Fibroblast of pulmonary artery (primary cell): Measurements from ENCODE around the gene PLA2G4E.

Source experiments
- DNase-seq: peaks from one replicate; pipeline ENCODE4 v3.0.0-alpha.2; 2010; ENCODE audit warnings: low read depth
- H3K4me3 ChIP-seq: replicated peaks from 2 replicates; pipeline ENCODE4 v1.5.1; 2011; ENCODE audit warnings: low read depth, mild to moderate bottlenecking, control low read depth, low read length, moderate library complexity
- TF ChIP-seq, protein P1 (sequence below): IDR thresholded peaks from 2 replicates; pipeline ENCODE4 v1.5.1; 2011; ENCODE audit warnings: mild to moderate bottlenecking, control low read depth, low read length, inconsistent platforms; ENCODE audit errors: missing control alignments

Gene PLA2G4E

DNA sequence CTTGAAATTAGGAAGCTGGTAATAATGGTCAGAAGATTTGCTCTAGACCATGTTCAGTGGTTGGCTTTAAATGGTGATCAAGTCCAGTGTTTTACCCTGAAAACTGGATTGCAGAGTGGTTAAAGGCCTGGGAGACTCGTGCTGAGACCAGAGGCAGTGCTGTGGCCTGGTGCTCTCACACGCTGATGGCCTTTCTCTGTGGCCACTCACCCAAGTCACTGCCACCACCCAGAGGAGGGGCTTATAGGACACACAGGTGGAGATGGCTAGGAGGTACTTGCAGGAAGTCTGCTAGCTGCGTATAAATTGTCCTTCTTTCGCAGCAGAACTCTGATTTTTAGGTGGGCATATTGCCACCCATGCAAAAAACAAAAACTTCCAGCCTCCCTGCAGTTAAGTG is 42.3 kb downstream of the PLA2G4E start:
- TF ChIP-seq, protein P1, sequence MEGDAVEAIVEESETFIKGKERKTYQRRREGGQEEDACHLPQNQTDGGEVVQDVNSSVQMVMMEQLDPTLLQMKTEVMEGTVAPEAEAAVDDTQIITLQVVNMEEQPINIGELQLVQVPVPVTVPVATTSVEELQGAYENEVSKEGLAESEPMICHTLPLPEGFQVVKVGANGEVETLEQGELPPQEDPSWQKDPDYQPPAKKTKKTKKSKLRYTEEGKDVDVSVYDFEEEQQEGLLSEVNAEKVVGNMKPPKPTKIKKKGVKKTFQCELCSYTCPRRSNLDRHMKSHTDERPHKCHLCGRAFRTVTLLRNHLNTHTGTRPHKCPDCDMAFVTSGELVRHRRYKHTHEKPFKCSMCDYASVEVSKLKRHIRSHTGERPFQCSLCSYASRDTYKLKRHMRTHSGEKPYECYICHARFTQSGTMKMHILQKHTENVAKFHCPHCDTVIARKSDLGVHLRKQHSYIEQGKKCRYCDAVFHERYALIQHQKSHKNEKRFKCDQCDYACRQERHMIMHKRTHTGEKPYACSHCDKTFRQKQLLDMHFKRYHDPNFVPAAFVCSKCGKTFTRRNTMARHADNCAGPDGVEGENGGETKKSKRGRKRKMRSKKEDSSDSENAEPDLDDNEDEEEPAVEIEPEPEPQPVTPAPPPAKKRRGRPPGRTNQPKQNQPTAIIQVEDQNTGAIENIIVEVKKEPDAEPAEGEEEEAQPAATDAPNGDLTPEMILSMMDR: no peak
- DNase-seq: no peak
- H3K4me3 ChIP-seq: no peak overlapping the region

DNA sequence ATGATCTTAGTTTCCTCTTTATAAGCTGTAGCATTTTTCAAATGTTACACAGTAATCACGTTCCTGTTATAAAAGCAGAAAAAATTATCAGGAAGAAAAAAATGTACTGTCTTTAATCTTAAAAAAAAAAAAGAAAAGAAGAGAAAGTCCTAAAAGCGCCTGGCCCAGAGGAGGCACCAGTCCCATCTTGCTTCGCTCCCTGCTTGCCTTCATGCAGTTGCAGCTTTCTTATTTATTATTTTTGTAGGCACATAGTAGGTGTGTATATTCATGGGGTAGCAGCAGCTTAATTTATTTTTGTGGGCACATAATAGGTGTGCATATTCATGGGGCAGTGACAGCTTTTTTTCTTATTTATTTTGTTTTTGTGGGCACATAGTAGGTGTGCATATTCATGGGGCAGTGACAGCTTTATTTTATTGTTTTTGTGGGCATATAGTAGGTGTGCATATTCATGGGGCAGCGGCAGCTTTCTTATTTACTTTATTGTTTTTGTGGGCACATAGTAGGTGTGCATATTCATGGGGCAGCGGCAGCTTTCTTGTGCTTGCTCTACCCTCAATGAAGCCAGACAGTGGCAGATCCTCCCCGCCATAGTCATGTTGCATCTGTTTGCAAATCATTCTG is 43.0 kb downstream of the PLA2G4E start:
- DNase-seq: no peak

DNA sequence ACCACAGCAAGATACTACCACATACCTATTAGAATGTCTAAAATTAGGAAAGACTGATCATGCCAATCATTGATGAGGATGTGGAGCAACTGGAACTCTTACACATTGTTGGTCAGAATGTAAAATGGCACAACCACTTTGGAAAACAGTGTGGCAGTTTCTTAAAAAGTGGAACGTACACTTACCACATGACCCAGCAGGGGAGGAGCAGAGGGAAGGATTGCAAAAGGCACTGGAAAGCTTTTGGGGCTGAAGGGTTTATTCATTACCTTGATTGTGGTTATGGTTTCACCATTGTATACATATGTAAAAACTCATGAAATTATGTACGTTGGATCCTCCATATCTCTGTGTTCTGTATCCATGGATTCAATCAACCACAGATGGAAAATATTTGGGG is 45.2 kb downstream of the PLA2G4E start:
- no peak overlapping the region for H3K4me3 ChIP-seq
- no peak for DNase-seq
- TF ChIP-seq, protein P1: no peak

More for the DNA sequence above, 43.0 kb downstream of the PLA2G4E start:
- H3K4me3 ChIP-seq: no peak overlapping the region
- TF ChIP-seq, protein P1: no peak

DNA sequence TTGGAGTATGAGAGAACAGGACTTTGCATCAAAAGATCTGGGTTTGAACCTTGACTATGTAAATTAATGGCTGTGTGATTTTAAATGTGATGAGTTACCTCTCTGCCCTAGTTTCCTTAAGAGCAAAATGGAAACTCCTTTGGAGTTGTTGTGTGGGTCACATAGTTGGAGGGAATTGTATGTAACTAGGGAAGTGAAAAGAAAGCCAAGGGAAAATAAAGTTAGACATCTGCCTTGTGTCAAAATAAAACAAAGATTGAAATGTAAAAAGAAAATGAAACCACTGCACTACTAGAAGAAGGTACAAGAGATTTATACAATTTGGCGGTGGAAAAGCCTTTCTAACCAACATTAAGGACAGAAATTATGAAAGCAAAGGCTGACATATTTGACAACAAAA is 46.8 kb downstream of the PLA2G4E start:
- TF ChIP-seq, protein P1: no peak
- H3K4me3 ChIP-seq: no peak overlapping the region

DNA sequence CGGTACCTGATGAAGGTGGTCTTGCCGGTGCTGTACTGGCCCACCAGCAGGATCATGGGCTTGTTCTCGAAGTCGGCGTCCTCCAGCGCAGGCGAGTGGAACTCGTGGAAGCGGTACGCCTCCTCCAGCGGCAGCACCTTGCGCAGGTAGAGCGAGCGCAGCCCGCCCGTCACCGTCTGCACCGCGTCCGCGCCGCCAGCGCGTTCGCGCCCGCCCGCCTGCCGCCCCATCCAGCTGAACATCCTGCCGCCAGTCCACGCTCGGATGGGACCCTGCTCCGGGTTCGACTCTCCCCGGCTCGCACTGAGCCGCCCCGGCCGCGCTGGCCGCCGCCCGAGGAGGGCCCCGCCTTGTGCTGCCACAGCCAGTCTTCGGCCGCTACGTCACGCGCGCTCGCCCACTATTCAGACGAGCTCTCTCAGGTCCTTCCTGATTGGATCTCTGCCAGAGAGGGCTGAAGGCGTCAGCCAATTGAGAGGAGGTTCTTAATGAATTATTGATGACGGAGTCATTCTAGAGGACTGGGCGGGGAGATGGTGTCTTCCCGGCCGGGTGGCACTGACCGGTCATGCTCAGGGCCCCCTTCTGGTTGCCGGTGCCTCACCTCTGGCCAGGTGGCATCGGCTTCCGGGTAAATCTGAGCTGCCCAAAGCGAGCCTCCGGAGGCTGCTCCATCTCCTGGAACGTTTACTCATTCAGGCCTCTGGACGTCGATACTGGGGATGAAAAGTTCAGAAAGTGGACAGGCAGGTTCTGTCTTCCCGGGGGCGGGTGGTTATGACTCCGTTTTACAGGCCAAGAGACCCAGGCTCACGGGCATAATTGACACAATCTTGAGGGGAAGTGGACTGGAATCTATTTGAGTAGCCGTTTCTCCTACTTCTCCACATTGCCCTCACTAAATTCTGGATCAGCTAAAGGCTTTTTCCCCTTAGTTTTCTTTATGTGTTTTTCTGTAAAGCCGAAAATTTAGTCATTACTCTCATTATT is 48.3 kb downstream of the PLA2G4E start, which contains the start of gene EHD4:
EHD4 (minus strand) TSS at position 305 of the 990 bp plus-strand sequence; CDS start at position 242, 63 bp downstream.
- peak; percentile 99 for DNase-seq
- peak within 1 kb of the TSS; percentile 84 for H3K4me3 ChIP-seq
- TF ChIP-seq, protein P1: peak; percentile 23

More for the DNA sequence above, 46.8 kb downstream of the PLA2G4E start:
- DNase-seq: no peak

DNA sequence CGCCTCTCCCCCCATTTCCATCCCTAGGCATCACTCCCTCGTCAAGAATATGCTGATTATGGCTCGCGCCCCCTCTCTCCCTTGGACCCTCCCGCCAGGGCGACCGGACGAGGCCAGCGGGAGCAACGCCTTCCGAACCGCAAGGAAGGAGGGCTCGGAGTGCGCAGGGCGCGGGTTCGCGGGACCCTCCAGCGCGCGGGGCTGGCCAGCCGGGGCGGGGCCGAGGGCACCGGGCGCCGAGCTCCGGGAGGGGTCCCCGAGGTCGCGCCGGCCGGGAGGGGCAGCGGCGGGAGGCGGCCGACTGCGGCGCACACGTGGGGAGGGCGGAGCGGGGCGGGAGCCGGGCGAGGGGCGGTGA is 49.0 kb downstream of the PLA2G4E start:
- DNase-seq: no peak
- TF ChIP-seq, protein P1: no peak

More for the DNA sequence above, 49.0 kb downstream of the PLA2G4E start:
- H3K4me3 ChIP-seq: peak overlapping the region; percentile 84
